ENCODE measurements around the gene HOXA11.

DNA sequence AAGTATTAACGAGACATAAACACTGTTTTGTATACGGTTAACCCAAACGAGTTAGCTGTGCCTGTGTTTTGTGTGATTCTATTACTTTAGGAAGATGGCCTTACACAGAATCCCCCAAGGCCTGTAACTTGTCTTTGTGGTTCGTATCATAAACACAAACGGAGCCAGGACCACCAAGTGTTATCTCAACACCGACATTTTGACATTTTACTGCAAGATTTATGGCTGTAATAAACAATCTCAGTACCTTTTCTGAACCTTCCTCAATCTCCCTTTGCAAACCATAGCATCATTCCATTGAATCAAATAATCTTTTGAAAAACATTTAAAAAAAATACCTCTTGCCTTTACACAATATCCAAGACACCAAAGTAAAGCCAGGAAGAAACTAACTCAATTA lies 52.1 kb downstream of the HOXA11 start:
- TF ChIP-seq, protein P1, sequence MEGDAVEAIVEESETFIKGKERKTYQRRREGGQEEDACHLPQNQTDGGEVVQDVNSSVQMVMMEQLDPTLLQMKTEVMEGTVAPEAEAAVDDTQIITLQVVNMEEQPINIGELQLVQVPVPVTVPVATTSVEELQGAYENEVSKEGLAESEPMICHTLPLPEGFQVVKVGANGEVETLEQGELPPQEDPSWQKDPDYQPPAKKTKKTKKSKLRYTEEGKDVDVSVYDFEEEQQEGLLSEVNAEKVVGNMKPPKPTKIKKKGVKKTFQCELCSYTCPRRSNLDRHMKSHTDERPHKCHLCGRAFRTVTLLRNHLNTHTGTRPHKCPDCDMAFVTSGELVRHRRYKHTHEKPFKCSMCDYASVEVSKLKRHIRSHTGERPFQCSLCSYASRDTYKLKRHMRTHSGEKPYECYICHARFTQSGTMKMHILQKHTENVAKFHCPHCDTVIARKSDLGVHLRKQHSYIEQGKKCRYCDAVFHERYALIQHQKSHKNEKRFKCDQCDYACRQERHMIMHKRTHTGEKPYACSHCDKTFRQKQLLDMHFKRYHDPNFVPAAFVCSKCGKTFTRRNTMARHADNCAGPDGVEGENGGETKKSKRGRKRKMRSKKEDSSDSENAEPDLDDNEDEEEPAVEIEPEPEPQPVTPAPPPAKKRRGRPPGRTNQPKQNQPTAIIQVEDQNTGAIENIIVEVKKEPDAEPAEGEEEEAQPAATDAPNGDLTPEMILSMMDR (IDR thresholded peaks at IDR 0.05): no peak
- TF ChIP-seq ZFX (IDR thresholded peaks at IDR 0.05; ENCODE audit: borderline replicate concordance): no peak
